GM19043 (cell line): ENCODE results near the gene CLEC16A.
A peak's percentile ranks its signal among the peaks of the same experiment; 100 is the strongest.
"Not testable (repeated sequence)": the region's sequence is repeated elsewhere in the genome, so short reads cannot be mapped to it uniquely, and the experiment has no call there.

Experiments
- ATAC-seq: cut with Tn5 transposase; IDR thresholded peaks from one replicate; pipeline ENCODE4 v1.9.1; 2021; ENCODE audit warnings: low read depth; ENCODE audit not compliant: unreplicated experiment

The CLEC16A gene

DNA sequence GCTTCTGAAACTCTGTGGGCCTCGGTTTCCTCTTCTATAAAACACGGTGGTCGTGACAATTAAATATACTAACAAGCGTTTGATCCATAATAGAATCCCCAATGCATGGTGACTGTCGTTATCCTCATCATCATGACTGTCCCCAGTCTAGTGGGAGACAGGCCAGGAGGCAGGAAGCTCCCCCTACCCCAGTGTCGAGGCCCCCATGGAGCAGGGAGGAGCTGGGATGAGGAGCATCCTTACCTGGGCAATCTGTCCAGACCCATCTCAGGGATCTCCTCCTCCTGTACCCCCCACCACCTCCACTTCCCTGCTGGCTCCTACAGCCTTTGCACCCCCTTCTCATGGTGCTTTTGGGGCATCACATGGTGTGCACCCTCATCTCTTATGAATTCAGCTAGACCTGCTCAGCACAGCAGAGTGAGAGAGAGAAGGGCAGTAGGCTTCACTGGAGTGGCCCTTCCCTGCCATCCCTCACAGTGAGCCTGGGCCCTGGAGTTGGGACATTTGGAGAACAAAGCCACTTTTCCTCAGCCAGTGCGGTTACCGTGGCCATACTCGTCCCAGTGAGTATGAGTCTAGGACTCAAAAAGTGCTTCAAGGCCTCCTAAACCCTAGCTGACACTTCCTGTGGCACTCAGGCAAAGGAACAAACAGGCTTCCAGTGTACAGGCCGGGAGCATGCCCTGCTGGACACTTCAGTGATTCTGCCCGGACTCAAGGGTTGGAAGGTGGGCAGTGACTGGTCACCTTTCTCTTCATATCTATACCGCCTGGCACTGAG is 148.6 kb downstream of the CLEC16A start:
- ATAC-seq, result no peak

DNA sequence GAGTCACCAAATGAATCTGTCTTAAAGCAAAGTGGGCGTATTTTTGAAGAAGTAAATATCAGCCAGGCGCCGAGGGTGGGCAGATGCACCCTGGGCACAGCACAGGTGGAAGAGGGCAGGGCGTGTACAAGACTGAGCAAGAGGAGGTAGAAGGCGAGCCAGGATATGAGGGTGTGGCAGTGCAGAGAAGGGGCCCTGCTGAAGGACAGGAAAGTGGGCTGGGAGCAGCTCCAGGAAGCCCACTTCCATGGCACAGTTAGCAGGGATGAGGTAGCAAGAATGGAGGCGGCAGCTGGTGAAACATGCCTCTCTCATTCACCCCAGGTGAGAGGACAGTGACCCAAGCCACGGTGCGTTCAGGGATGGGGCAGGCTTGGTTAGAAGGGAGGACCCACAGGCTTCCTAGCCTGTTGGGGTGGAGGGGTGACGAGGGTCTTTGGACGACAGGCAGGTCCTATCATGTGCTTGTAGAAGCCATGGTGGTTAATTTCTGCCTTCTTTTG is 149.3 kb downstream of the CLEC16A start:
- ATAC-seq, result no peak

DNA sequence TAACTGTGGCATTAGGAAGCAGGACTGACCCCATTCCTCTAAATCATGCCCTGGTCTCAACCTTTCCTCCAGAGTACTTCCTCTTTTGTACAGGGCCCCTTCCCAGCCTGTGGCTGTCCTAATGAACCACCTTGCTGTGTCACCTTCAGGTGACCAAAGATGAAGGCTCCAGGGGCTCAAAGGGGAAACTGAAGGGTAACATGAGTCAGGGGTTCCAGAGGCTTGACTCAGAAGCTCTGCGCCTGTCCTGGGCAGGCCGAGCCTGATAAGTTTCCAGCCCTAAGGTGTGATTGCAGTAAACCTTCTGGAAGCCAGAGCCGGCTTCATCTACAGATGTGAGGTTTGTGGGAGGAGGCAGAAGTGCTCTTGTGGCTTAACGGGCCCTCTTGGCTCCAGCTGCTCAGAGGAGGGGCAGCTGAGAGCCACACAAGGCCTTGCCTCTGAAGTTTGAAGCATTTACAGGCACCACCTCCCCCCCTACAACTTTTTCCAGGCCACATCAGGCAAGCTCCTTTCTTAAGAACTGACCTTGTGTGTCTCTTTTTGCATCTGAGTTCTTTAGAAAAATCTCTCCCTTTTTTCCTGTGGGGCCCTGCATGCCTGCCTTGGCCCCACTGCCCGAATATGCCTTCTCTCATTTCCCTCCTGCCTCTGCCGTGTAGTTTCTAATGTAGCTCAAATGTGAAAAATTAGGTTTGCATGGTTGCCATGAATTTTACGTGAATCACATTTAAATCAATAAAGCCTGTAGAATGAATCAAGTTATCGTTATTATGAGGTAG is 149.9 kb downstream of the CLEC16A start:
- peak; percentile 85 for ATAC-seq

DNA sequence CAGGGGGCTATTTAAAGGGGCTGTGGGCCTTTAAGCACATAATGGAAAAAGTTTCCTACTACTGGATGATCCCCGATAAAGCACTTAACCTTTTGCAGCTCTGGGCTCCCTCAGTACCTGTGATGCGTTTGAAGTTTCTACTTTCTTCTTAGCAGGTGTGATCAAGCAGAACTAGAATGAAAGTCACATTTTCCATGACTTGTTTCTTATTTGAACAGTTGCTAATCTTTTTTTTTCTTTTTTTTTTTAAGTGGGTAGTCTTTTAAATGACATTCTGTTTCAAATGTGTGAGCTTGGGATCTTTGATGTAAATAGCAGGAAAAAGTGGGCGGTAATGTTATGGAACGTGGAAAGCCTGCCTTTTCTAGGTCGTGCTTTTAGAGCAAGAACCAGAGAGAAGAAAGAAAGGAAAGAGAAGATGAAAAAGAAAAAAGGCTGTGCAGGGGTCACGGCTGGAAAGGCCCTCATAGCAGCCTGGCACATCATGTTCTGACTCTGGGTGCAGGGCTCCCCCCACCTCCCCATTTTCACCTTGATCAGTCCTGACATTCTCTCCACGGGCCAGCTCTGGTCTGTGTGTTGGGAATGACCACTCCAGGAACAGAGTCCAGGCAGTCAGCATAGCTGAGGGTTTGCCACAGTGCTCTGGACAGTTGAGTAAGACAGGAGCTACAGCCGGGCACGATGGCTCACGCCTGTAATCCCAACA is 150.6 kb downstream of the CLEC16A start:
- ATAC-seq, result no peak

DNA sequence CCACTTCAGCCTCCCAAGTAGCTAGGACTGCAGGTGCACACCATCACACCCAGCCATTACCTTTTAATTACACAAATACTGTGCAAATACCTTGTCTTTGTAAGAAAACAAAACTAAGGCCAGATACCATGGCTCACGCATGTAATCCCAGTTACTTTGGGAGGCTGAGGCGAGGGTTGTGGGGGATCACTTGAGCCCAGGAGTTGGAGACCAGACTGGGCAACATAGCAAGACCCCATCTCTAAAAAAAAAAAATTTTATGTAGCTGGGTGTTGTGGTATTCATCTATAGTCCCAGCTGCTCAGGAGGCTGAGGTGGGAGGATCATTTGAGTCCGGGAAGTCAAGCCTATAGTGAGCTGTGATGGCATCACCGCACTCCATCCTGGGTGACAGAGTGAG is 151.6 kb downstream of the CLEC16A start:
- no peak for ATAC-seq

DNA sequence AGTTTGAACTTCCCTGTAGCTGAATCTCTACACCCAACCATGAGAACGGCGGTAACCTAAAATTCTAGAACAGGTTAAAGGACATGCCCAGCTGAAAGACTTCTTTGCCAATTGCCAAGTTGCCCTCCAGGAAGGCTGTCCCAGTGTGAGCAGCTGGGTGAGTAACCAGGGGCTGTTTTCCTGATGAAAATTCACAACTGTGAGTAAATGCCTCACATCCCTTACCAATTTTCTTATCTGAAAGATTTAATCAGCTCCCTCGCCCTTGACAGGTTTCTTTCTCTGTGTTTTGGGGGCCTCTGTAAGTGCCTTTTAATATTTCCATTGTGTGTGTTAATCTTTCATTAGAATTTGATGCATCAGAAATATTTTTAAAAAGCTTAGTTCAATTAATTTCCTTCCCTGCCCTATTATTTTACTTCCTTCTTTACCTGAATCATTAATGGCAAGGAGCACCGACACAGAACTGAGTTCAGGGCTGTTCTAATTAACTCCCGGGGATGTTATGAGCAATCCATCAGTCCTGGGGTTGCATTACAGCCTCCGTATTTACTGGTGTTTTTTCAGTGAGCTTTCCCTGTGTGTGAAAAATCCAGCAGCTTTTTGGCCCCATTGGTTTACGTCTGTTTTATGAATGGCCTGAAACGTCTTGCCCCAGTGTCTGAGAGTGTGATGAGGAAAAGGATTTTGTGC is 152.9 kb downstream of the CLEC16A start:
- no peak for ATAC-seq

DNA sequence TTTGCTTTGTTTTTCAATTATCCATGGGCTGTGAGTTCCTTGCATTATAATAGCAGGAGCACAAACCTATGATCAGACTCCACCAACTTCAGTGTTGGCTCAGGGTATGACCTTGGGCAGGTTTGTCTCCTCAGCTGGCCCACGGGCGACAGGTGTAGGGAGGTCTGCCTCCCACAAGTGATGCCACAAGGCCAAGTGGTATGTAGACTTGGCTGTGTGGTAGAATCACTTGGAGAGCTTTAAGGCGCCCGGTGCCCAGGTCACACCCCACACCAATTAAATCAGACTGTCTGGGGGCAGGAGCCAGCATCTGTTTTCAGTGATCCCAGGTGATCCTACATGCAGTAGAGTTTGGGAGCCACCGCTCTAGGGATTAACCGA is 153.4 kb downstream of the CLEC16A start:
- ATAC-seq, result no peak

DNA sequence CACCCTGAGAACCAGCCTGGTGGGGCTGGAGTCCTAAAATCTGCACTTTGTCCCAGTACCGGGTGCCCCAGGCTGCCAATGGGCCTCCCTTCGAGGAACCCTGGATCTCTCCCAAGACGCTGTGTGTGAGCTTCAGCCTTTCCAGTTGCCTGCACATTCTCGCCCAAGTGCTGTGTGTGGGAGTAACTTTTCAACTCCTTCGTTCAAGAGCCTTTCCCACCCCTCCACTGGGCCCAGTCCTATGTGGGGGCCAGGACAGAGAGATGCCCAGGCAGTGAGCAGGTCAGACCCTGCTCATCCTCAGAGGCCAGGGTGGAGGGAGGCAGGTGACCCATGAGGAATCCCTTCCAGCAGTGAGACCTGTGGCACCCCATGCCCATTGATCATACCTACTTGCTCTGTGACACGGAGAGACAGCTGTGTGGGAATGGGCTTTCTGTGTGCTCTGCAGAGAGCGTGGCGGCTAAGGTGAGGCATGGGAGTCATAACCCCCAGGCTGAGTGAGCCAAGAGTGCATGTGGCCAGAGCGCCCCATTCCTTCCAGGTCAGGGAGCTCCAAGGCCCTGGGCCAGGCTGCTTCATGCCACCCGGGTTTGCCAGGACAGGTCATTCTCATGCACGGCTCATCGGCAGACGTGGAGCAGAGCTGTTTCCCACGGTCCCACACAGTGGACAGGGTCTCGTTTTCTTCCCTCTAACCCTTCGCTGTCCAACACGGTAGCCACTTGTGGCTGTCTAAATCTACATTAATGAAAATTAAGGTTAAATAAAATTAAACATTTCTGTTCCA is 154.4 kb downstream of the CLEC16A start:
- no peak for ATAC-seq

DNA sequence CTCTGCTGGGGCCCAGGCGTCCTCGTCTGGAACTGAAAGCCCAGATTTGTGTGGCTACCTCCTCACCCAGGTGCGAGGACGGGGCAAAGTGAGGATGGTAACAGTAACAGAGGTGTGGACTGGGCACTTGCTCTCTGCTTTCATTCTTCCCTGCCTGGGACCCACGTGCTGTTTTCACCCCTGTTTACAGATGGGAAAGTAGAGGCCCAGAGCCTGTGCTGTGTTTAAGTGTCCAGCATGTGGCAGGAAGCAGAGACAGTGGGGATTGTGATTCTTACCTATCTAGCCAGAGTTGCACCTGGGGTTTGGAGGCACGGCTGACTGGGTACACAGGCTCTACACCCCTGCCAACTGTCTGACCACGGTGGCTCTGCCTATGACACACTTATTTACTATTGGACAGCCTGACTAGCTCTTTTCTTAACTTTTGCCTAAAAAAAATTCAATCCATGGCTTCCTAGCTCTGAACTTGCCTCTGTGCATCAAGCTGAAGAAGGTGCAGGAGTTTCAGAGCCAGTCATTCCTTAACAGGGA is 155.4 kb downstream of the CLEC16A start:
- peak; percentile 34 for ATAC-seq

DNA sequence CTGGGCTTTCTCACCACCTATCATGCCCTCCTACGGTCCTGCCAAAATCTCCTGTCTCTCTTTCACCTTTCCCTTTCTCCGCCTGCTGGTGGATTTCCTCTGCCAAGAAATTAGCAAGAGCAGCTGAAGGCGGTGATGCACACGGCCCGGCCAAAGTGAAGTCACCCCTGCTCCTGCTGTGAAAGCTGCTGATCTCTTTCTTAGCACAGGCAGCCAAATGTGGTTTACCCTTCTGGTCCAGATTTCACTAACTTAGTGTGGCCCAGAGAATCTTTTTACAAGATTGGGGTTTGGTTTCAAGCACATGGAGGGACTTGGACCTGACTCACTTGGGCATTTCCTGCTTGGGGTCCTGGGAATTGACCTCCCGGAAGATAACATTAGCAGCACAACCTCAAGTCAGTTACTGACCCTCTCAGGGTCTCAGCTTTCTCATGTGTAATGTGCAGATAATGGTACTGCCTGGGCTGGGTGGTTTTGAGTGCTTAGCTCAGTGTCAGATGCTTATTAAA is 155.9 kb downstream of the CLEC16A start:
- ATAC-seq, result peak; percentile 48

DNA sequence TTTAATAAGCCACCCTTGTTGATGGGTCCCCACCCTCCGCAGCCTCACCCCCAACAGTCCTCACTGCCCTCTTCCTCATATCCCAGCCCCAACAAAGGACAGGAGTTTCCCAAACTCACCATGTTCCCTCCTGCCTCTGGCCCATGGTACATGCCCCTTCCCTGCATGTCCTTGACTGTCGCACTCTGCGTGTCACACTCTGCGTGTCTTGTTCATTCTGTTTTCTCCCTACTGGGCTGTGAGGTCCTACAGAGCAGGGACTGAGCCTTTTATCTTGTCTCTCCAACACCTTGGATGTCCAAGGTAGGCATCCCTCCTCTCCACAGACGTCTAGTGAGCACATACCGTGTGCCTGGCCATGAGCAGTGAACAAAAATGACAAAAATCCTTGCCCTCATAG is 156.9 kb downstream of the CLEC16A start:
- ATAC-seq, result no peak

DNA sequence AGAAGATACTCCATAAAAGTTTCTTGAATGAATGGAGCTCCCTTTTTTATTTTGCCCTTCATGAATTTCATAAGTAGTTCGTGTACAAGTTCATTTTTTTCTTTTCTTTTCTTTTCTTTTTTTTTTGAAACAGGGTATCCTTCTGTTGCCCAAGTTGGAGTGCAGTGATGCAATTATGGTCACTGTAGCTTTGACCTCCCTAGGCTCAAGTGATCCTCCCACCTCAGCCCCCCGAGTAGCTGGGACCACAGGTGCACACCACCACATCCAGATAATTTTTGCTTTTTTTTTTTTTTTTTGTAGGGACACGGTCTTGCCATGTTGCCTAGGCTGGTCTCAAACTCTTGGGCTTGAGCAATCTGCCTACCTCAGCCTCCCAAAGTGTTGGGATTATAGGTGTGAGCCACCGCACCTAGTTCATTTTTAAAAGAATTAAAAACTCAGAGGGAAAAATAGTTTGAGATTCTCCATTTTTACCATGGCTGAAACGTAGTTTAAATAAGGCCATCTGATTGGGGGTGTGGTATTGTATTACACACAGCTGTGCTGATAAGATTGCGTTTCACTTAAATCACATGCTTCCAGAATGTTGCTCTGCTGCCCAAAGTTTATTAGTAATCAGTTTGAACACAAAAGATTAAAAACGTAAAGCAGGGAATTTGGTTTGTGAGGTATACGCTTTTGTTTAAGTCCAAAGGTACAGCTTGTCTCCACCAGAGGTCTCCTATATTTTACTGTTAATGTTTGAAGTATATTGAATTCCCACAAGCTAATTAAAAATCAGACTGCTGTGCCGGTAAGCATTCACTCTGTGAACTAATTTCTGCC is 157.5 kb downstream of the CLEC16A start:
- ATAC-seq, result no peak

DNA sequence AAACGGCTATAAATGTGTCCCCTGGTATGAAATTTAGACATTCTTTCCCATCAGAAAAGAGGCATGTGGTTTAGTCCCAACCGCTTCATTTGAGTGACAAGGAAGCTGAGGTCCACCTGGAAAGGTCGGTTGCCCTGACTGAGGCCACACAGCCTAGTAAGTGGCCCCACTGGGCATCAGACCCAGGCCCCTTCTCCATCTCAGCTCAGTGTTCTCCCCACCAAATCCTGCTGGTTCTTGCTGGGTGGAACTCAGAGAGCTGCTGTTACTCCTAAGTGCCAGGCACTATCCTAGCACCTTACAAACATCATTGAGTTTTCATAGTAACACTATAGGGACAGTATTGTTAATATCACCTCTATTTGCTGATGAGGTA is 158.1 kb downstream of the CLEC16A start:
- no peak for ATAC-seq

DNA sequence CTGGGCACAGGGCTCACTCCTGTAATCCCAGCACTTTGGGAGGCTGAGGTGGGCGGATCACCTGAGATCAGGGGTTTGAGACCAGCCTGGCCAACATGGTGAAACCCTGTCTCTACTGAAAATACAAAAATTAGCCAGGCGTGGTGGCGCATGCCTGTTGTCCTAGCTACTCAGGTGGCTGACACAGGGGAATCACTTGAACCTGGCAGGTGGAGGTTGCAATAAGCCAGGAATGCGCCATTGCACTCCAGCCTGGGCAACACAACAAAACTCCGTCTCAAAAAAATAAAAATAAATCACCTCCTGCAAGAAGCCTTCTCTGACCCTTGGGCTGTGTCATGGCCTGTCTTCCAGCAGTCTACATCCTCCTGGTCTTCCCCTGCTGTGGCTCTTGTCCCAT is 158.9 kb downstream of the CLEC16A start:
- not testable (repeated sequence) for ATAC-seq

DNA sequence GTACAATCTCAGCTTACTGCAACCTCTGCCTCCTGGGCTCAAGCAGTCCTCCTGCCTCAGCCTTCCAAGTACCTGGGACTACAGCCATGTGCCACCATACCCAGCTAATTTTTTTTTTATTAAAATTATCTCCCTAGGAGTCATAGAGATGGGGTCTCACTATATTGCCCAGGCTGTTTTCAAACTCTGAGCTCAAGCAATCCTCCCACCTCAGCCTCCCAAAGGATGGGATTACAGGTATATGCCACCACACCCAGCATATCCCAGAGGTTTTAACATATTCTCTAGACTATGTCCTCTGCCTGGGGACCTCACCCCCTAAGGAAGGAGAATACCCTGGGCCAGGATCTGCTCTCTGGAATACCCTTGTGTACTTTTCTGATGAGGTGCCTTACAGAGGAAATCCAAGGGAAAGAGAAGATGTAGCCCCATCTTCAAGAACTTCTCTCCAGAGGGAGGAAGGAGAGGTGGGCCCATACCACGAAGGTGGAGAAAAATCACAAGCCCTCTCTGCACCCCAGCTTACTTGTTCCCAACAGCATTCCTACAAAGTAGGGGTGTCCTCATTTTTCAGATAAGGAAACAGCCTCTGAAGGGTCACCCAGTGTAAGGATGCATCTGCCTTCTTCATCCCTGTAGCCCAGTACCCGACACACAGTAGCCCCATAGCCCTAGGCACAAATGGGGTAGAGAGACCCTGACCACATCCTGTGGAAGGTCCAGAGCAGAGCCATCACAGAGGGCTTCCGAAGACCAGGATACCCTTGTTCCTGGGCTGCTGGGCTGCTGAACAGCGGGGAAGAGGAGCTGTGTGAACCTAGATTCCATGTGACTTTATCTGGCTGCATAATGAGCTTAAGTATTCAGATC is 160.0 kb downstream of the CLEC16A start:
- ATAC-seq, result peak; percentile 22

DNA sequence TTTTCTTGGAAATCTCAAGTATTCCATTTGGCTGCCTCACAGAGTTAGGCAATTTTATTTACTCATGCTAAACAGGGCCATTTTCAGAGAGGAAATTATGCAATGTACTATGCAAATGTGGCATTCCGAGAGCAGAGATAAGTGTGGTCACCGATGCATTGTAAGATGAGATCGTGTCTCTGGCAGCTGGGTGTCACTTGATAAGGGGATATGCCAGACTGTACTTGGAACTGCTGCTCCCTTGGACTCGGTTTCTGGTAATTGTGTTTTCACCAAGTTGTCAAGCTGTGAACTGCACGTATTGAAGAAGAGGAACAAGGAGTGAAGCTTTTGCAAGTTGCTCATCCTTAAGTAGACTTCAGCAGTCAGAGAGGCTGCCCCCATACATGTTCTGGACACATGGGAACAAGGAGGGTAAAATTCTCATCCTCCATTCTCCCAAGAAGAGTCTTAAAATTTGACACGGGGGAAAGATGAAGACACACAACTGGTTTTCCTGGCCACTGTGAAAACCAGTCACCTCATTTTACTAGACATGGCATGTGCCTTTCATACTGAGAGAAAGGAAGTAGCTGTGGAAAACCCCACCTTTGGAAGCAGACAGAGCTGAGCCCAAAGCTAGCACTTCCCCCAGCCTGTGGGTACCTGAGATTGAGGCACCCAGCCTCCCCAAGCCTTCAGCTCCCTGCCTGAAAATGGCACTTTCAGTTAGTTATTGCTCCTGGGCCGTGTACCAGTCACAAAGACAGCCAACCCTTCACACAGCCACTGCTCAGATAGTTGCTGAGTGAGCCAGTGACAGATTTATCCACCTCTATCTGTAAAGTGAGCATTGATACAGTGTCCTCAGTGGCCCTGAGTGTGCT is 160.9 kb downstream of the CLEC16A start:
- peak; percentile 67 for ATAC-seq

DNA sequence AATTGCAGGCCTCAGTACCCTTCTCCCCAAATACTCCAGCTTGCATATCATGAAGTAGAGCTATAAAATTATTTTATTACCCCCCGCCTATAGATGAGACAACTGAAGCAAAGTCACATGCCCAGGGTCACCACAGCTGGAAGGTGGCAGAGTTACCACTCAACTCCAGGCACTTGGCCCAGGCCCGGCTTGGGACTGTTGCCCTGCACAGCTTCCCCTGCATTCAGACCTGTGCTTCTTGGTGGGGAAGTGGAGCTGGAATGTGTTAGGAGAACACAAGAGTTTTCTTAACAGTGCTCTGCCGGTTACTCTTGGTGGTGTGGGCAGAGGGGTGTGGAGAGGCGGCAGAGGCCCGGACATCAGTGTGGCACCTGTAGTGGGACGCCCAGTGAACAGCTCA is 162.4 kb downstream of the CLEC16A start:
- no peak for ATAC-seq
